Measurements from ENCODE around the gene UFC1. TPM values are rescaled to one million over a fixed set of nuclear protein-coding genes. Genes with fewer than 3 reads are reported as not detected.
A peak's percentile ranks its signal among the peaks of the same experiment; 100 is the strongest.

Gene UFC1
- polyA plus RNA-seq, 1 donor (not counting 4 experiments of a cell fraction or from before 2014, with no cell fraction given): 86.4 TPM

DNA sequence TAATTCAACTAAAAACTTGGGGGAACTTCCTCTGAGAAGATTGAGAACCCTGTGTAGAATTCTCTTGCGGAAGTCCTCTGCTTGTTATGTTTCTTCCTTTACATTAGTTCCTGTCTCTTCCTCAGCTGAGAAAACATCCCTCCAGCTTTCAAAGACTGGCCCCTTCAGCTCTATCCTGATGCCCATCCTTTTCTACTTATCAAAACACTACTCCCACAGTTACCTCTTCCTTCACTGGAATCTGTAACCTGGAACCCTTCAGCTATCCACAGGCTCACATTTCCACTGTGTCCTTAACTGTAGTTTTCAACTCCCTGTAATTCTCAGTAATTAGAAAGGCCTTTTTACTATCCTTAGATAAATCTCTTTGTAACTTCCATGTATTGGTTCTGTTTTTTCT, 15.3 kb upstream of the UFC1 start:
- no peaks in the 10 kb centered on the region for H3K9me1 ChIP-seq (ENCODE audit: control insufficient read depth, extremely low read depth, insufficient read depth, low read length)
- no peaks in the 10 kb centered on the region for H3K27me3 ChIP-seq (ENCODE audit: control insufficient read depth, extremely low read depth, insufficient read depth, low read length)
- no peak for FAIRE-seq
- H3K9ac ChIP-seq (ENCODE audit: control insufficient read depth, extremely low read depth, insufficient read depth, low read length): no peak overlapping the region
- H3K9me3 ChIP-seq (ENCODE audit: control insufficient read depth, low read depth, low read length): no peaks in the 10 kb centered on the region
- dilution Hi-C loops (cut with MboI; ENCODE audit: extremely low pct_ligation_motif_present, low sequenced_read_pairs): no loop called here
- no peak for DNase-seq (ENCODE audit: low read depth, low spot score)
- H2AFZ ChIP-seq (ENCODE audit: control insufficient read depth, low read length): no peak overlapping the region
- H3K4me2 ChIP-seq (ENCODE audit: control insufficient read depth, extremely low read depth, insufficient read depth, low read depth, low read length): no peak overlapping the region
- H3K4me3 ChIP-seq (ENCODE audit: control insufficient read depth in 2 of 3, extremely low read depth in 1 of 3, insufficient read depth in 2 of 3, low read depth in 1 of 3, low read length in 3 of 3): no peak overlapping the region
- H3K27ac ChIP-seq (ENCODE audit: control insufficient read depth, insufficient read depth, low read length): no peak overlapping the region
- H3K79me2 ChIP-seq (ENCODE audit: control insufficient read depth, insufficient read depth, low read length): peaks cover 15% of the 10 kb centered on the region
- no peaks in the 10 kb centered on the region for H3K4me1 ChIP-seq (ENCODE audit: control insufficient read depth, extremely low read depth, insufficient read depth, low read length)
- no peaks in the 10 kb centered on the region for H3K36me3 ChIP-seq (ENCODE audit: control insufficient read depth in 2 of 2, extremely low read depth in 1 of 2, insufficient read depth in 2 of 2, low read length in 2 of 2)
- TF ChIP-seq, protein P1, sequence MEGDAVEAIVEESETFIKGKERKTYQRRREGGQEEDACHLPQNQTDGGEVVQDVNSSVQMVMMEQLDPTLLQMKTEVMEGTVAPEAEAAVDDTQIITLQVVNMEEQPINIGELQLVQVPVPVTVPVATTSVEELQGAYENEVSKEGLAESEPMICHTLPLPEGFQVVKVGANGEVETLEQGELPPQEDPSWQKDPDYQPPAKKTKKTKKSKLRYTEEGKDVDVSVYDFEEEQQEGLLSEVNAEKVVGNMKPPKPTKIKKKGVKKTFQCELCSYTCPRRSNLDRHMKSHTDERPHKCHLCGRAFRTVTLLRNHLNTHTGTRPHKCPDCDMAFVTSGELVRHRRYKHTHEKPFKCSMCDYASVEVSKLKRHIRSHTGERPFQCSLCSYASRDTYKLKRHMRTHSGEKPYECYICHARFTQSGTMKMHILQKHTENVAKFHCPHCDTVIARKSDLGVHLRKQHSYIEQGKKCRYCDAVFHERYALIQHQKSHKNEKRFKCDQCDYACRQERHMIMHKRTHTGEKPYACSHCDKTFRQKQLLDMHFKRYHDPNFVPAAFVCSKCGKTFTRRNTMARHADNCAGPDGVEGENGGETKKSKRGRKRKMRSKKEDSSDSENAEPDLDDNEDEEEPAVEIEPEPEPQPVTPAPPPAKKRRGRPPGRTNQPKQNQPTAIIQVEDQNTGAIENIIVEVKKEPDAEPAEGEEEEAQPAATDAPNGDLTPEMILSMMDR (optimal IDR thresholded peaks at IDR 0.05 in 1 of 3, IDR thresholded peaks at IDR 0.05 in 1 of 3, conservative IDR thresholded peaks at IDR 0.05 in 1 of 3; ENCODE audit: extremely low read depth in 1 of 3, insufficient read depth in 2 of 3, low read length in 3 of 3): no peak
- no peak for TF ChIP-seq EZH2 (IDR thresholded peaks at IDR 0.05; ENCODE audit: low read length)
- H4K20me1 ChIP-seq (ENCODE audit: control insufficient read depth, extremely low read depth, insufficient read depth, low read length): no peaks in the 10 kb centered on the region

DNA sequence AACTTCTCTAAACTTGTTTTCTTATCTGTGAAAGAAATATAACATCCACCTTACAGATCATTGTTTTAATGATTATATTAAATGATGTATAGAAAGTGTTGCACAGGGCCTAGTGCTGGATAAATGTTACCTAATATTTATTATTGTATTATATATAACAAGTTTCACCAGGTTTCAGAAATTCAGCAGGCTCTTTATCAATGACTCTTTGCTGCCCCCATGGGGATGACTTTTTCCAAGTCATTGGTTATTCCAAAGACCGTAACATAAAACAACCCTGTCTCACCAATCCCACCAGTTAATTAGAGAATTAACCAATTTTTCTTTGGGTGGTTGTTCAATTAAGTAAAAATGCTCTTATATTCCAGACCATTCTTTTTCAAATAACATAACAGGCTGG, 14.0 kb upstream of the UFC1 start:
- H3K27ac ChIP-seq (ENCODE audit: control insufficient read depth, insufficient read depth, low read length): no peak overlapping the region
- no peak overlapping the region for H3K9ac ChIP-seq (ENCODE audit: control insufficient read depth, extremely low read depth, insufficient read depth, low read length)
- no peak for DNase-seq (ENCODE audit: low read depth, low spot score)
- TF ChIP-seq, protein P1 (optimal IDR thresholded peaks at IDR 0.05 in 1 of 3, IDR thresholded peaks at IDR 0.05 in 1 of 3, conservative IDR thresholded peaks at IDR 0.05 in 1 of 3; ENCODE audit: extremely low read depth in 1 of 3, insufficient read depth in 2 of 3, low read length in 3 of 3): peak; percentile 18 to 30 (median 22)
- TF ChIP-seq EZH2 (IDR thresholded peaks at IDR 0.05; ENCODE audit: low read length): no peak
- no peaks in the 10 kb centered on the region for H3K4me1 ChIP-seq (ENCODE audit: control insufficient read depth, extremely low read depth, insufficient read depth, low read length)
- no peaks in the 10 kb centered on the region for H3K36me3 ChIP-seq (ENCODE audit: control insufficient read depth in 2 of 2, extremely low read depth in 1 of 2, insufficient read depth in 2 of 2, low read length in 2 of 2)
- no peaks in the 10 kb centered on the region for H3K9me1 ChIP-seq (ENCODE audit: control insufficient read depth, extremely low read depth, insufficient read depth, low read length)
- dilution Hi-C loops (cut with MboI; ENCODE audit: extremely low pct_ligation_motif_present, low sequenced_read_pairs): no loop called here
- no peak overlapping the region for H2AFZ ChIP-seq (ENCODE audit: control insufficient read depth, low read length)
- no peaks in the 10 kb centered on the region for H3K9me3 ChIP-seq (ENCODE audit: control insufficient read depth, low read depth, low read length)
- no peaks in the 10 kb centered on the region for H4K20me1 ChIP-seq (ENCODE audit: control insufficient read depth, extremely low read depth, insufficient read depth, low read length)
- peaks cover 7% of the 10 kb centered on the region for H3K79me2 ChIP-seq (ENCODE audit: control insufficient read depth, insufficient read depth, low read length)
- H3K4me2 ChIP-seq (ENCODE audit: control insufficient read depth, extremely low read depth, insufficient read depth, low read depth, low read length): no peak overlapping the region
- no peaks in the 10 kb centered on the region for H3K27me3 ChIP-seq (ENCODE audit: control insufficient read depth, extremely low read depth, insufficient read depth, low read length)
- no peak for FAIRE-seq
- no peak overlapping the region for H3K4me3 ChIP-seq (ENCODE audit: control insufficient read depth in 2 of 3, extremely low read depth in 1 of 3, insufficient read depth in 2 of 3, low read depth in 1 of 3, low read length in 3 of 3)

Data from keratinocyte (primary cell).